GM10266 (cell line): ENCODE results near the gene GAPVD1.
"Not testable (repeated sequence)": the region's sequence is repeated elsewhere in the genome, so short reads cannot be mapped to it uniquely, and the experiment has no call there.

Experiments
- DNase-seq: peaks from one replicate; pipeline ENCODE4 v3.0.0; 2012; ENCODE audit errors: extremely low spot score
- TF ChIP-seq, protein P1 (sequence below): IDR thresholded peaks from 2 replicates; pipeline ENCODE4 v1.5.1; 2012; ENCODE audit warnings: mild to moderate bottlenecking, low read depth; ENCODE audit not compliant: control insufficient read depth, insufficient read depth; ENCODE audit errors: missing control alignments

The GAPVD1 gene

DNA sequence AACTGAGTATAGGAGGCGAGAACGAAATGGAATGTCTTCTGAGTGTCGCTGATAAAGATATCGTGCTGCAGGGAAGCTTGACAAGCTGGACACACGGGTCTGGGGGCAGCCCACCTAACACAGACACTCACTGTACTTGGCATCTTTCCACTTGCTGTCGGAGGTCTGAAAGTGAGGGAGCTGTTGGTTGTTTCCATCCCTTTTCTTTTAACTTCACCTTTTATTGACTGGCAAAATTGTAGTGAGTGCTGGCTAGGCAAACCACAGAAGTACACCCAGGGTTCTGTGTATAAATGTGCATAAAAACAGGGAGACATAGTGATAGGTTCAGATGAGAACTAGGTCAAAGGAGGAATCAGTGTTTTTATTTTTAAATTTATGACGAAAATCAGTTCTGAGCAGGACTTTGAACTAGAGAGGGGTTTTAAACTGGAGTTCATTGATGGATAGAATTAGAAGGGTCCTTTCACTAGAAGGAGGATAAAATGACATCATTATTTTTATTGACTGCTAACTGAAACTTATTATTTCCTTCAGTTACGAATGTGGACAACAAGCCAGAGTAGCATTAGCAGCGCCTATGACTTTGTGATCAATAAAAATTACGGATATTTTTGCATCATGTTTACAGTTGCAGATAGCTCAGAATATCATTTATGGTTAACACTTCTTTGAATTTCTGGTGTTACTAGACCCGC lies 817 bp downstream of the GAPVD1 start:
- TF ChIP-seq, protein P1, sequence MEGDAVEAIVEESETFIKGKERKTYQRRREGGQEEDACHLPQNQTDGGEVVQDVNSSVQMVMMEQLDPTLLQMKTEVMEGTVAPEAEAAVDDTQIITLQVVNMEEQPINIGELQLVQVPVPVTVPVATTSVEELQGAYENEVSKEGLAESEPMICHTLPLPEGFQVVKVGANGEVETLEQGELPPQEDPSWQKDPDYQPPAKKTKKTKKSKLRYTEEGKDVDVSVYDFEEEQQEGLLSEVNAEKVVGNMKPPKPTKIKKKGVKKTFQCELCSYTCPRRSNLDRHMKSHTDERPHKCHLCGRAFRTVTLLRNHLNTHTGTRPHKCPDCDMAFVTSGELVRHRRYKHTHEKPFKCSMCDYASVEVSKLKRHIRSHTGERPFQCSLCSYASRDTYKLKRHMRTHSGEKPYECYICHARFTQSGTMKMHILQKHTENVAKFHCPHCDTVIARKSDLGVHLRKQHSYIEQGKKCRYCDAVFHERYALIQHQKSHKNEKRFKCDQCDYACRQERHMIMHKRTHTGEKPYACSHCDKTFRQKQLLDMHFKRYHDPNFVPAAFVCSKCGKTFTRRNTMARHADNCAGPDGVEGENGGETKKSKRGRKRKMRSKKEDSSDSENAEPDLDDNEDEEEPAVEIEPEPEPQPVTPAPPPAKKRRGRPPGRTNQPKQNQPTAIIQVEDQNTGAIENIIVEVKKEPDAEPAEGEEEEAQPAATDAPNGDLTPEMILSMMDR, result no peak
- no peak for DNase-seq

DNA sequence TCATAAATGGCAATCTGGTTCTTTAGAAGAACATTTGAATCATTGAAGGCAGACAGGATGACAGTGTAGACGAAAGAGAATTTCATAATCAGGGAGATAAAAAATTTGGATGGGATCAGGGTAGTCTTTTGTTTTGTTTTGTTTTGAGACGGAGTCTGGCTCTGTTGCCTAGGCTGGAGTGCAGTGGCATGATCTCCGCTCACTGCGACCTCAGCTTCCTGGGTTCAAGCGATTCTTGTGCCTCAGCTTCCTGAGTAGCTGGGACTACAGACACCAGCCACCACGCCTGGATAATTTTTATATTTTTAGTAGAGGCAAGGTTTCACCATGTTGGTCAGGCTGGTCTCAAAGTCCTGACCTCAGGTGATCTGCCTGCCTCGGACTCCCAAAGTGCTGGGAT lies 2.4 kb downstream of the GAPVD1 start:
- not testable (repeated sequence) for DNase-seq

DNA sequence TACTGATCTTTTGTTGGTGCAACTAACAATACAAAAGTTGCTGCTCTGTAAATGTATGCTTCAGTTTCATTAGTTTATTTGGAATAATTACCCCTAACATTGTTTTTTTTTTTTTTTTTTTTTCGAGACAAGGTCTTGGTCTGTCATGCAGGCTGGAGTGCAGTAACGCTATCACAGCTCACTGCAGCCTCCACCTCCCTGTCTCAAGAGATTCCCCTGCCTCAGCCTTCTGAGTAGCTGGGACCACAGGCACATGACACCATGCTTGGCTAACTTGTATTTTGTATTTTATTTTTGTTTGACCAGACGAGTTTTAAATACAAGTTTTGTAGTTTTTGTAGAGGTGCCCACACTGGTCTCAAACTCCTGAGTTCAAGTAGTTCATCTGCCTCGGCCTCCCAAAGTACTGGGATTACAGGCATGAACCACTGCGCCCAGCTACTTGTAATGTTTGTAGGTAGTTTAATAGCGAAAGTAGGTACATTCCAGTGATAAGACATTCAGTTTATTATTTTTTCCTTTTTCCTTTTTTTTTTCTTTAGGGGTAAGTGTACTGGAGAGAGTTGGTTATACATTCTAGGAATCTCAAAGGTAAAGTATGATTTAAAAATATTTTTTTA lies 6.9 kb downstream of the GAPVD1 start:
- DNase-seq, result no peak
- TF ChIP-seq, protein P1, result no peak

DNA sequence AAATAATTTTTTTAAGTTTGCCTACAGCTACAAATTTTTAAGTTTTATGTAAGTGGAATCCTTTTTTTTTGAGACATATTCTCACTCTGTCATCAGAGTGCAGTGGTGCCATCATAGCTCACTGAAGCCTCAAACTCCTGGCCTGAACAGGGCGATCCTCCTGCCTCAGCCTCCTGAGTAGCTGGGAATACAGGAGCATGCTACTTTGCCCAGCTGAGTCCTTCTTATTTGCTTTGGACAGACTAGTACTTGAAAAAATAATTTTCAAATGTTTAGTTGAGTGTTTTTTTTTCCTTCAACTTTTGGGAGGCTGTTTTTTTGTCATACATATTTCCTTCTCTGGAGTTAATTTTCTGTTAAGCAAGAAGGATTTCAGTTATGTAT lies 7.4 kb downstream of the GAPVD1 start:
- no peak for DNase-seq
- TF ChIP-seq, protein P1, result no peak

DNA sequence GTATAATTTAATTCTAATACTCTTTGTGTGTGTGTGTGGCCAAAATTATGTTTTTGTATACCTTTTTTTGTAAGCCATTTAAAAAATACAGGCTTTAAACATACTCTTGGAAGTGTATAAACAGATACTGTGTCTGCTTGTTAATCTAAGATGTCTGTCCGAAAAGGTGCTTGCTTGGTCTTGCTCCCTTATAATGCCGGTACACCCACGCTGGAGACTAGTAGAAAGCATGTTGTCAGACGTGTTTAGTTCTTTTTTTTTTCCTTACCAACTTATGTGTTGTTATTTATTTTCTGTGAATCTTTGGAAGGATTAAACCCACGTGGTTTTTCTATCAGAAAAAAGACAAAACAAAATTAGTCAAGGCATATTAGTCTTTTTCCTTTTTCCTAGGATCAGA lies 9.5 kb downstream of the GAPVD1 start:
- TF ChIP-seq, protein P1, result no peak
- no peak for DNase-seq

DNA sequence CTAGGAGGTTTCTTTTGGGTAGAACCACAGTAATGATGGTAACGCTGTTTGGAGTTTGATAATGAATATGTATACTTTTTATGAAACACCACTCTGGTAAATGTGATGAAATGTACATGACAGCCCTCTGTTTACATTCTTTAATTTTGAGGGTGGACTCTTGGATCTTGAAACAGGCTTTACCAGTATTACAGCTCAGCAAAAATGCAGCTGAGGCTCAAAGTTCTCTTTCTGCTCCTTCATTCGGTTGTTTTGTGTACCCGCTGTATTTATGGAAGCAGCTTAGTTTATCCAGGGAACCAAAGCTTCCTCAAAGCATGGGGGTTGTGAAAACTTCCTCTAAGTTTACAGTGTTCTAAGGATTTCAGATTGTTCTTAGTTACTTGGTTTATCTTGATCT lies 11.1 kb downstream of the GAPVD1 start:
- DNase-seq, result no peak
- TF ChIP-seq, protein P1, result no peak

DNA sequence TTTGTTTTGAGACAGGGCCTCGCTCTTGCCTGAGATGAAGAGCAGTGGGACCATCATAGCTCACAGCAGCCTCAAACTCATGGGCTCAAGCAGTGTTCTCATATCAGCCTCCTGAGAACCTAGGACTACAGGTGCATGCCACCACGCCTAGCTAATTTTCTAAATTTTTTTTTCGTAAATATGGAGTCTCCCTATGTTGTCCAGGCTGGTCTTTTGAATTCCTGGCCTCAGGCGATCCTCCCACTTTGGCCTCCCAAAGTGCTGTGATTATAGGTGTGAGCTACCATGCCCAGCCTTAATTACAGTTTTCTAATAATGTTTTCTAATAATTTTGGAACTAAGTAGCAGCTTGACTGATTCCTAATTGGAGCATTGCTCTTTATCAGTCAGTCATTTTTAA lies 15.1 kb downstream of the GAPVD1 start:
- no peak for DNase-seq
- TF ChIP-seq, protein P1, result no peak
